ENCODE measurements around the gene PSMC6.

The PSMC6 gene

GRCh38 chr14:52776816-52777215, 69.8 kb downstream of the PSMC6 start:
- TF ChIP-seq, protein P1, sequence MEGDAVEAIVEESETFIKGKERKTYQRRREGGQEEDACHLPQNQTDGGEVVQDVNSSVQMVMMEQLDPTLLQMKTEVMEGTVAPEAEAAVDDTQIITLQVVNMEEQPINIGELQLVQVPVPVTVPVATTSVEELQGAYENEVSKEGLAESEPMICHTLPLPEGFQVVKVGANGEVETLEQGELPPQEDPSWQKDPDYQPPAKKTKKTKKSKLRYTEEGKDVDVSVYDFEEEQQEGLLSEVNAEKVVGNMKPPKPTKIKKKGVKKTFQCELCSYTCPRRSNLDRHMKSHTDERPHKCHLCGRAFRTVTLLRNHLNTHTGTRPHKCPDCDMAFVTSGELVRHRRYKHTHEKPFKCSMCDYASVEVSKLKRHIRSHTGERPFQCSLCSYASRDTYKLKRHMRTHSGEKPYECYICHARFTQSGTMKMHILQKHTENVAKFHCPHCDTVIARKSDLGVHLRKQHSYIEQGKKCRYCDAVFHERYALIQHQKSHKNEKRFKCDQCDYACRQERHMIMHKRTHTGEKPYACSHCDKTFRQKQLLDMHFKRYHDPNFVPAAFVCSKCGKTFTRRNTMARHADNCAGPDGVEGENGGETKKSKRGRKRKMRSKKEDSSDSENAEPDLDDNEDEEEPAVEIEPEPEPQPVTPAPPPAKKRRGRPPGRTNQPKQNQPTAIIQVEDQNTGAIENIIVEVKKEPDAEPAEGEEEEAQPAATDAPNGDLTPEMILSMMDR (IDR thresholded peaks at IDR 0.05; ENCODE audit: unreplicated experiment in 3 of 3): no peak
- no peaks in the 10 kb centered on the region for H3K4me1 Mint-ChIP-seq

More at GRCh38 chr14:52776816-52777215, 69.8 kb downstream of the PSMC6 start:
- Mint-ChIP-seq H3K27me3 (ENCODE audit: low read depth) (no peaks in the 10 kb centered on the region), H3K36me3 (ENCODE audit: low read depth) (peaks cover 33% of the 10 kb centered on the region), H3K9me3 (no peaks in the 10 kb centered on the region), H3K27ac (no peak overlapping the region), H3K4me3 (no peak overlapping the region)
